Large intestine (tissue), 3 donors: ENCODE measurements around the gene RARG. TPM values are rescaled to one million over a fixed set of nuclear protein-coding genes. Genes with fewer than 3 reads are reported as not detected.
"Not testable (repeated sequence)": the region's sequence is repeated elsewhere in the genome, so short reads cannot be mapped to it uniquely, and the experiment has no call there.

ENCODE experiments used
- DNase-seq, 2 donors: peaks; one replicate each; pipeline versions ENCODE4 v3.0.0 to v3.0.0-alpha.2; 2013
- H3K27ac ChIP-seq: one replicate; pipeline ENCODE4 v1.5.1; 2013; ENCODE audit warnings: low read length
- H3K27me3 ChIP-seq: 2 replicates; pipeline ENCODE4 v1.6.1; 2013; ENCODE audit warnings: low read length; ENCODE audit not compliant: control insufficient read depth, insufficient read depth
- H3K36me3 ChIP-seq: 2 replicates; pipeline ENCODE4 v1.6.1; 2013; ENCODE audit warnings: low read length; ENCODE audit not compliant: control insufficient read depth, insufficient read depth
- H3K4me1 ChIP-seq: one replicate; pipeline ENCODE4 v1.6.1; 2013; ENCODE audit warnings: low read length; ENCODE audit not compliant: control insufficient read depth, insufficient read depth
- H3K4me3 ChIP-seq: one replicate; pipeline ENCODE4 v1.5.1; 2013; ENCODE audit warnings: low read length
- H3K9me3 ChIP-seq: one replicate; pipeline ENCODE4 v1.6.1; 2013; ENCODE audit warnings: mild to moderate bottlenecking, low read depth, low read length, moderate library complexity; ENCODE audit not compliant: control insufficient read depth
- WGBS: methylation state at CpG from one replicate; pipeline ENCODE4 v1.1.5; 2013; ENCODE audit warnings: low lambda C conversion rate; ENCODE audit not compliant: insufficient coverage; 5-methylcytosine and 5-hydroxymethylcytosine counted together
- polyA plus RNA-seq: library from polyadenylated mRNA; unstranded; fragments of 120-200 nt; gene quantifications from one replicate; pipeline ENCODE4 v1.2.1, GENCODE V29; 2013

The RARG gene
- polyA plus RNA-seq, 1 donor, result 11.6 TPM

- no peaks in the 10 kb centered on the region for H3K27me3 ChIP-seq
- H3K4me1 ChIP-seq, result peaks cover 35% of the 10 kb centered on the region
- 0% methylated on average over 1 of the region's 57 CpGs for WGBS
- peak in 1 of 2 donors; percentile 66 for DNase-seq
- peak overlapping the region; percentile 88 for H3K27ac ChIP-seq
- peaks cover 31% of the 10 kb centered on the region for H3K36me3 ChIP-seq
- no peaks in the 10 kb centered on the region for H3K9me3 ChIP-seq
- peak overlapping the region; percentile 82 for H3K4me3 ChIP-seq
These were observed 50.9 kb downstream of the RARG start for GRCh38 chr12:53180931-53181645.

DNA sequence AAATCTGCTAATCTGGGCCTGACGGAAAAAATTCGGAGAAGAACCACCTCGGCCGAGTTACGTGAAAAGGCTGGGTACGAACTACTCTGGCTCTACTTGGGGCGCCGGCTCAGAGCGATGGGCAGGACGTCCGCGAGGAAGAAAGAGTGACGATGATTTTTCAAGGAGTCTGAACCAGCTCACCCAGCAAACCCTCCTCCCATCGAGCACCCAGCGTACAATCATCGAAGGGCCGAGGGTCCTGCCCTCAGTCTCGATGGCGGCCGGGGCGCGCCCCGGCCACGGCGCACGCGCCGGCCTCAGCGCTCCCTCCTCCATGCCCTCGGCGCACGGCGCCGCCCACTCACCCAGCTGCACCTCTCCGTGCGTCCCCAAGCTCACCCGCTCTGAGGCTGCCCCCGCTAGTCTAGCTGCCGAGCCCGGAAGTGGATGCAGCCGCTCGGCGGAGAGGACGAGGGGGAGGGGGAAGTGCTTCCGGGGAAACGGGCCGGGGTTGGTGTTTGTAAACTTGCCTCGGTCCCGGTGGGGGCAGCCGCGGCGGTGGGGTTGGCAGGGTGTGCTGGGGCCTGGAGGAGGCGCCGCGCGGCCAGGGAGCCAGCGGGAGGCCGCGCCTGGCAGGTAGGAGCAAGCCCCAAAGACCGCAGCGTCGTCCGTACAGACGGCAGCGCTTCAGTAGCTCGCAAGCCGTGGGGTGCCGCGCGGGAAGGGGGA, 51.6 kb downstream of the RARG start, which contains the start of the genes CSAD and ZNF740:
Gene CSAD, minus strand, starts transcription at position 706 of the 711 bp plus-strand sequence. CDS start 7,455 bp downstream, outside the sequence.
Gene ZNF740, plus strand, starts transcription at position 503 of the 711 bp plus-strand sequence. CDS start 1,262 bp downstream, outside the sequence.
- H3K27ac ChIP-seq, result peak within 1 kb of the TSS; percentile 88
- peaks cover 38% of the 10 kb centered on the region for H3K4me1 ChIP-seq
- H3K4me3 ChIP-seq, result peak within 1 kb of the TSS; percentile 82
- no peaks in the 10 kb centered on the region for H3K9me3 ChIP-seq
- peaks cover 23% of the 10 kb centered on the region for H3K36me3 ChIP-seq
- DNase-seq, result peak; percentile 98 to 99
- no peaks in the 10 kb centered on the region for H3K27me3 ChIP-seq
- WGBS, result no CpG with 5 or more reads among the region's 70 CpGs

DNA sequence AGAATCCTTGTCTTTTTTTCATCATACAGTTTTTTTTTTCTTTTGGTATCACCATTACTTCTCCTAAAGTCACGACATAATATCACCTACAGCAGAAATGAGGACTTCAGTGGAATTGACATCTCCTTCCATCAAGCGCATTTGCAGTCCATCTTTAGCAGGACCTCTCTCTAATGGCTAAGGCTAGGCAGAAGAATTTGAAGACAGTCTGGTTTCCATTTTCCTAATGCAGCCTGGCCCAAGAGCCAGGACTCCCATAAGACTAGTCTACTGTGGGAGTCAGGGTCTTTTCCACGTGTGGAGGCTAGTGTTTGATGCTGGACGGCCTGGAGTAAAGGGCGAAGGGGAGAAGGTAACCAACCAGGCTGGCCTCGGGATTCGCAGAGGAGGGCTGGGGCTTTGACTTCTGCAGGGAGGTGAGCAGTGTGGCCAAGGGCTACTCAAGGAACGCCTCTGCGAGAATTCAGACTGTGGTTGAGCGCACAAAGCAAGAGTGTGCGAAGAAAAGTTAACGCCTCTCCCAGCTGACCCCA, 52.3 kb downstream of the RARG start:
- DNase-seq, result no peak
- Histone ChIP-seq H3K9me3 (no peaks in the 10 kb centered on the region), H3K4me3 (peak overlapping the region; percentile 82), H3K36me3 (peaks cover 17% of the 10 kb centered on the region), H3K4me1 (peaks cover 41% of the 10 kb centered on the region), H3K27me3 (no peaks in the 10 kb centered on the region), H3K27ac (peak overlapping the region; percentile 88)
- 10% methylated on average over 2 of the region's 12 CpGs for WGBS

GRCh38 chr12:53178803-53179202, 53.2 kb downstream of the RARG start:
- H3K9me3 ChIP-seq, H3K36me3 ChIP-seq, DNase-seq, H3K4me3 ChIP-seq, H3K27ac ChIP-seq, H3K27me3 ChIP-seq: not testable (repeated sequence)
- H3K4me1 ChIP-seq, result peaks cover 40% of the 10 kb centered on the region
- 100% methylated on average over 4 of the region's 14 CpGs for WGBS

GRCh38 chr12:53177447-53177846, 54.6 kb downstream of the RARG start:
- H3K9me3 ChIP-seq, H3K27ac ChIP-seq, H3K27me3 ChIP-seq, DNase-seq, H3K4me3 ChIP-seq: not testable (repeated sequence)
- Histone ChIP-seq H3K36me3 (peaks cover 10% of the 10 kb centered on the region), H3K4me1 (peaks cover 29% of the 10 kb centered on the region)
- no CpG with 5 or more reads among the region's 6 CpGs for WGBS

- no peak for DNase-seq
- Histone ChIP-seq H3K9me3 (no peaks in the 10 kb centered on the region), H3K36me3 (peaks cover 8% of the 10 kb centered on the region), H3K4me1 (peaks cover 22% of the 10 kb centered on the region), H3K27me3 (no peaks in the 10 kb centered on the region), H3K27ac (no peak overlapping the region), H3K4me3 (no peak overlapping the region)
- WGBS, result no CpG with 5 or more reads among the region's 3 CpGs
These were observed 55.3 kb downstream of the RARG start for GRCh38 chr12:53176750-53177149.

- no peaks in the 10 kb centered on the region for H3K9me3 ChIP-seq
- H3K27me3 ChIP-seq, result no peaks in the 10 kb centered on the region
- peak overlapping the region; percentile 41 for H3K27ac ChIP-seq
- H3K36me3 ChIP-seq, result peaks cover 21% of the 10 kb centered on the region
- WGBS, result 60% methylated on average over 1 of the region's 4 CpGs
- no peak overlapping the region for H3K4me3 ChIP-seq
- H3K4me1 ChIP-seq, result peaks cover 15% of the 10 kb centered on the region
- DNase-seq, result peak in 1 of 2 donors; percentile 63
These were observed 57.0 kb downstream of the RARG start for GRCh38 chr12:53174881-53175491.

GRCh38 chr12:53173085-53173715, 58.8 kb downstream of the RARG start:
- H3K4me1 ChIP-seq, result peaks cover 11% of the 10 kb centered on the region
- H3K27ac ChIP-seq, result no peak overlapping the region
- no peaks in the 10 kb centered on the region for H3K27me3 ChIP-seq
- no peak for DNase-seq
- H3K4me3 ChIP-seq, result no peak overlapping the region
- WGBS, result 100% methylated on average over 4 of the region's 10 CpGs
- H3K36me3 ChIP-seq, result peaks cover 27% of the 10 kb centered on the region
- no peaks in the 10 kb centered on the region for H3K9me3 ChIP-seq

GRCh38 chr12:53172352-53172751, 59.7 kb downstream of the RARG start:
- no CpG with 5 or more reads among the region's 11 CpGs for WGBS
- Histone ChIP-seq H3K9me3 (no peaks in the 10 kb centered on the region), H3K27me3 (no peaks in the 10 kb centered on the region), H3K4me3 (no peak overlapping the region), H3K36me3 (peaks cover 27% of the 10 kb centered on the region), H3K27ac (no peak overlapping the region), H3K4me1 (peaks cover 11% of the 10 kb centered on the region)
- no peak for DNase-seq
